A549 (cell line): ENCODE data around the gene FUT7. TPM values are rescaled to one million over a fixed set of nuclear protein-coding genes. Genes with fewer than 3 reads are reported as not detected.
A peak's percentile ranks its signal among the peaks of the same experiment; 100 is the strongest.

Experiments
- ATAC-seq, 2 experiments: fragments of 200-7000 bp in 1 of 2; fragments of >200 bp in 1 of 2; cut with Nextera tagmentation in 1 of 2; cut with Tn5 transposase in 1 of 2; 3 replicates each; pipeline versions ENCODE4 v1.8.0 to v1.9.1; 2018 to 2020; ENCODE audit warnings: mild to moderate bottlenecking in 1 of 2, moderate library complexity in 1 of 2
- CTCF ChIA-PET: fragments of 300-600 bp; sonication (Branson Sonifier 250); formaldehyde crosslinking; extraction: SDS; loops from one replicate; lab custom pipeline; 2021; ENCODE audit warnings: antibody characterized with exemption, inconsistent platforms; lab: Yijun Ruan, JAX
- POLR2A ChIA-PET: fragments of 350-600 bp; formaldehyde crosslinking; extraction: SDS; loops from one replicate; lab custom pipeline; 2021; ENCODE audit warnings: antibody characterized with exemption, inconsistent platforms; lab: Yijun Ruan, JAX
- DNase-seq, 2 experiments: peaks; one replicate each; pipeline versions ENCODE4 v3.0.0 to v3.0.0-alpha.2; 2011 to 2016; ENCODE audit warnings: low read depth in 1 of 2, low spot score in 1 of 2
- FAIRE-seq: peaks from 2 replicates; lab custom pipeline; 2011; peaks lifted over from hg19 to GRCh38; lab: Jason Lieb, UNC
- H3K27ac ChIP-seq, 2 experiments: fragments of >200 bp; sonication (Bioruptor Twin); formaldehyde crosslinking; 3 replicates each; pipeline ENCODE4 v1.5.1; 2016 to 2017
- H3K4me1 ChIP-seq: fragments of >200 bp; sonication (Bioruptor Twin); formaldehyde crosslinking; 3 replicates; pipeline ENCODE4 v1.6.1; 2016
- H3K4me2 ChIP-seq: fragments of >200 bp; sonication (Bioruptor Twin); formaldehyde crosslinking; 3 replicates; pipeline ENCODE4 v1.6.1; 2016
- H3K4me3 ChIP-seq: fragments of >200 bp; sonication (Bioruptor Twin); formaldehyde crosslinking; 3 replicates; pipeline ENCODE4 v1.5.1; 2016
- H3K9me3 ChIP-seq: fragments of >200 bp; sonication (Bioruptor Twin); formaldehyde crosslinking; 3 replicates; pipeline ENCODE4 v1.6.1; 2016
- CBX8 ChIP-seq: fragments of 200-600 bp; sonication (generic); IDR thresholded peaks from 2 replicates; pipeline ENCODE4 v1.6.1; 2016
- CHD2 ChIP-seq: fragments of 150-350 bp; IDR thresholded peaks from 2 replicates; pipeline ENCODE4 v1.6.1; 2014; ENCODE audit warnings: low read length; ENCODE audit not compliant: partially characterized antibody
- CTCF ChIP-seq: fragments of >200 bp; sonication (Bioruptor Twin); formaldehyde crosslinking; IDR thresholded peaks from 3 replicates; pipeline ENCODE4 v1.5.1; 2016
- ESRRA ChIP-seq: fragments of 150-350 bp; IDR thresholded peaks from 2 replicates; pipeline ENCODE4 v1.6.1; 2014; ENCODE audit warnings: mild to moderate bottlenecking, low read length, borderline replicate concordance
- HMGXB4 ChIP-seq: fragments of 250-450 bp; sonication (Bioruptor Pico); IDR thresholded peaks from 2 replicates; pipeline ENCODE4 v1.5.0; 2021; ENCODE audit warnings: mild to moderate bottlenecking, moderate library complexity, borderline replicate concordance
- HOXB13 ChIP-seq: fragments of 250-450 bp; sonication (Bioruptor Pico); IDR thresholded peaks from 2 replicates; pipeline ENCODE4 v1.5.0; 2020; ENCODE audit warnings: low read depth, mild to moderate bottlenecking, moderate library complexity
- JUN ChIP-seq, 2 experiments: fragments of >200 bp; sonication (Bioruptor Twin); formaldehyde crosslinking; IDR thresholded peaks; 2 replicates in 1 of 2; 3 replicates in 1 of 2; pipeline ENCODE4 v1.6.1; 2016 to 2017
- MAFK ChIP-seq: fragments of 450-650 bp; IDR thresholded peaks from 2 replicates; pipeline ENCODE4 v1.6.1; 2014; ENCODE audit not compliant: partially characterized antibody
- MAZ ChIP-seq: fragments of 150-350 bp; IDR thresholded peaks from 2 replicates; pipeline ENCODE4 v1.6.1; 2014; ENCODE audit warnings: antibody characterized with exemption, low read depth, low read length, borderline replicate concordance
- NR3C1 ChIP-seq: fragments of >200 bp; sonication (Bioruptor Twin); formaldehyde crosslinking; IDR thresholded peaks from 3 replicates; pipeline ENCODE4 v1.6.1; 2017
- PHF8 ChIP-seq: fragments of 200-600 bp; sonication (generic); IDR thresholded peaks from 2 replicates; pipeline ENCODE4 v1.6.1; 2016; ENCODE audit warnings: low read depth, mild to moderate bottlenecking, antibody characterized with exemption, moderate library complexity, borderline replicate concordance
- POLR2AphosphoS2 ChIP-seq: conservative IDR thresholded peaks from 2 replicates; pipeline ENCODE4 v1.6.1; 2012; ENCODE audit warnings: low read length, improper control_type of control experiment, inconsistent platforms
- RAD21 ChIP-seq, 2 experiments: fragments of >200 bp in 1 of 2; sonication (Bioruptor Twin) in 1 of 2; formaldehyde crosslinking in 1 of 2; IDR thresholded peaks in 1 of 2; conservative IDR thresholded peaks in 1 of 2; 2 replicates in 1 of 2; 3 replicates in 1 of 2; pipeline ENCODE4 v1.6.1; 2012 to 2018; ENCODE audit warnings: inconsistent platforms in 1 of 2
- SMC3 ChIP-seq: fragments of >200 bp; sonication (Bioruptor Twin); formaldehyde crosslinking; IDR thresholded peaks from 3 replicates; pipeline ENCODE4 v1.6.1; 2018; ENCODE audit warnings: inconsistent platforms
- USF2 ChIP-seq: fragments of 450-650 bp; IDR thresholded peaks from 2 replicates; pipeline ENCODE4 v1.6.1; 2014; ENCODE audit warnings: antibody characterized with exemption
- ZNF302 ChIP-seq: fragments of 250-450 bp; sonication (Bioruptor Pico); IDR thresholded peaks from 2 replicates; pipeline ENCODE4 v1.9.0; 2021; ENCODE audit warnings: inconsistent platforms, mild to moderate bottlenecking, moderate library complexity
- WGBS: methylation state at CpG from one replicate; pipeline ENCODE4 v1.1.6; 2017; ENCODE audit errors: missing lambda C conversion rate; 5-methylcytosine and 5-hydroxymethylcytosine counted together
- polyA plus RNA-seq, 4 experiments: library from polyadenylated mRNA; depleted of rRNA in 3 of 4; stranded (reverse); fragments of >200 nt; fragmentation: RNase III in 1 of 4; extraction: RNeasy Plus Mini Kit Qiagen cat#74134 plus additional on column Dnase treatment in 1 of 4; gene quantifications; 2 replicates in 3 of 4; 3 replicates in 1 of 4; pipeline ENCODE4 v1.2.3, GENCODE V29; 2011 to 2017
- TF ChIP-seq, protein P1 (sequence below): IDR thresholded peaks from 2 replicates; pipeline ENCODE4 v1.6.1; 2012
- TF ChIP-seq, protein P2 (sequence below): fragments of 150-350 bp; IDR thresholded peaks from 2 replicates; pipeline ENCODE4 v1.6.1; 2014; ENCODE audit warnings: low read depth, mild to moderate bottlenecking, low read length
- TF ChIP-seq, protein P3 (sequence below): IDR thresholded peaks from 2 replicates; pipeline ENCODE4 v1.6.1; 2012; ENCODE audit warnings: low read depth, borderline replicate concordance
- TF ChIP-seq, protein P4 (sequence below): fragments of 200-600 bp; sonication (generic); IDR thresholded peaks from 2 replicates; pipeline ENCODE4 v1.6.1; 2016; ENCODE audit warnings: antibody characterized with exemption, mild to moderate bottlenecking, moderate library complexity

FUT7 gene
- polyA plus RNA-seq, 2 of the 4 experiments (the other 2 are of a cell fraction) = not detected

DNA sequence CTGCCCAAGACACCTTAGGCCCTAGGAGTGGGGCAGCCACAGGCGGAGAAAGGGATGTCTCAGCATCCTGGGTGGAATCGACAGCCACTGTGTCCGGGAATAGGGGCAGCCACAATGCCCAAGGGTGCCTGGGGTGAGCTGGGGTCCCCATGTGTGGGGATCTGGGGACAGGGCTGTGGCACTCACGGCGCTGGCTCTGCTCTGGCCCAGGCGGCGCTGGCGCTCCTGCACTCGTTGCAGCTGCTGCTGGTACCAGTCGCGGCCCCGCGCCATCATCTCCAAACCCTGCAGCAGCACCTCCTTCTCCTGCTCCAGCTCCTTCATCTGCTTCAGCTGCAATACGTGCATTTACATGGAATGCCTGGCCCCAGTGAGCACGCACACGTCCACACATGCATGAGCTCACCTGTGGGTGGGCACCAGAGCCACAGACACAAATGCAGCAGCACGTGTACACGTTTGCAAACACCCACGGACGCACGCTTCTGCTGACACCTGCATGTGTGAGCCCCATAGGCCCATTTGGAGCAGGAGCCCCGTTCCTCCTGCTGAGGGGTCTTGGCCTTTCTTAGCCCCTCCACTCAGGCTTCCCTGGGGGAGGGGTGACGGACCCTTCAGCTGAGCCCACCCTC lies 33.6 kb upstream of the FUT7 start (continued):
- TF ChIP-seq USF2 (no peak), ZNF302 (CRISPR knock-in tag) (no peak), CHD2 (no peak), HOXB13 (CRISPR knock-in tag) (no peak), NR3C1 (no peak), POLR2AphosphoS2 (no peak), JUN (IDR thresholded peaks at IDR 0.05) (no peak)
- TF ChIP-seq, protein P1, sequence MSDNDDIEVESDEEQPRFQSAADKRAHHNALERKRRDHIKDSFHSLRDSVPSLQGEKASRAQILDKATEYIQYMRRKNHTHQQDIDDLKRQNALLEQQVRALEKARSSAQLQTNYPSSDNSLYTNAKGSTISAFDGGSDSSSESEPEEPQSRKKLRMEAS = no peak
- TF ChIP-seq, all 56 proteins: peak for 0

- TF ChIP-seq MAZ = no peak
- ATAC-seq (no peak), FAIRE-seq (no peak), DNase-seq (no peak)
- Histone ChIP-seq H3K9me3 (no peaks in the 10 kb centered on the region), H3K27ac (no peak overlapping the region), H3K4me2 (no peak overlapping the region), H3K4me3 (no peak overlapping the region), H3K4me1 (peaks cover 20% of the 10 kb centered on the region)
- CTCF ChIA-PET = interaction anchor here (0.5 to 19.2 kb wide), 19 partner anchors 8 to 307 kb away, joined by 3 to 656 read pairs (median 4); partner anchors contain the start of genes ABCA2, ENTPD2, FUT7 and LCN8
- WGBS = 88% methylated on average over 6 of the region's 12 CpGs
- POLR2A ChIA-PET = no interaction called here
These were observed 32.9 kb upstream of the FUT7 start for GRCh38 chr9:137064880-137065164.

DNA sequence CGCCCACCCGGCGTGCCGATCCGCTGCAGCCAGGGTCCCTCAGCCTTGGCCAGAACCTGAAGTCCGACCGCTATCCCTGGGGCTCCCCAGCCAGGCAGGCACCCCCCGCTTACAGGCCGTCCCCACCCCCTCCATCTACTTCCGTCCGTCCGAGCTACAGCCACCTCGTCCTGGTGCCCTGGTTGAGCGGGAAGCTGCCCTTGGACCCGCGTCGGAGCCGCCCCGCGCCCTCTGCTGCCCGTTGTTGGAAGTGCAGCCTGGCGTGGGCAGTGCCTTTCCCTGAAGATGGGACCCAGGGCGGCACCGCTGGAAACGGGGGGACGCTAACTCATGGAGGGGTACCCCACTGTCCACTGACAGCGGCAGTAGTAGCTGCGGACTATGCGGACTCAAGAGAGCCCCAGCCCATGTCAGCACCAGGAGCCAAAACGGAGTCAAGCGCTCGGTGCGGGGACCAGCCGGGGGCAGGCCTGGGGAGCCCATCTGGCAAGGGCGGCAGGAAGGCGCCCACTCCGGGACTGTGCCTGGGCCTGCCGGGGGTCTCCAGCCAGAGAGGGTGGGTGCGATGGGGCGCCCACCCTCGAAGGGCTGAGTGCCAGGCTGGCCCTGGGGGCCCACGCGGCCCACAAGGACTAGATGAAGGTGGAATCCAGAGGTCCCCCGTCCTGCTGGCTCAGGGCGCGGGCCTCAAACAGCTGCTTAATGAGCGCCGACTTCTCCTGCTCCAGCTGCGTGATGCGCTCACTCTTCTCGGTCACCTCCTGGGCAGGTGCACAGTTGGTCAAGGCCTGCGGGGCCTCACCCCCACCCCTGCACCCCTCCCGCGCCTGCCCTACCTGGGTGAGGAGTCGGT lies 32.4 kb upstream of the FUT7 start:
- WGBS = 75% methylated on average over 15 of the region's 55 CpGs
- H3K9me3 ChIP-seq = no peaks in the 10 kb centered on the region
- H3K4me1 ChIP-seq = peaks cover 15% of the 10 kb centered on the region
- DNase-seq (peak in 1 of 2 experiments; percentile 64), ATAC-seq (peak; percentile 67 to 78), FAIRE-seq (no peak)
- no peak overlapping the region for H3K4me3 ChIP-seq
- POLR2A ChIA-PET = interaction anchor here (1.2 kb wide), 1 partner anchor 17 kb away, joined by 3 read pairs; no protein-coding TSS in a partner anchor
- no peak overlapping the region for H3K4me2 ChIP-seq
- CTCF ChIA-PET = interaction anchor here (0.5 to 19.2 kb wide), 31 partner anchors 8 to 307 kb away, joined by 3 to 656 read pairs (median 4); partner anchors contain the start of genes ABCA2, ENTPD2, FUT7 and LCN8
- H3K27ac ChIP-seq = peak overlapping the region in 1 of 2 experiments; percentile 64; a peak in 4 of 6 replicates
- TF ChIP-seq POLR2AphosphoS2 (no peak), ESRRA (no peak), CTCF (peak; percentile 78), HMGXB4 (CRISPR knock-in tag) (no peak), PHF8 (no peak), CBX8 (no peak), RAD21 (conservative IDR thresholded peaks at IDR 0.05 in 1 of 2, IDR thresholded peaks at IDR 0.05 in 1 of 2) (peak; percentile 60 to 65), MAFK (no peak), SMC3 (peak; percentile 91)
- TF ChIP-seq, protein P2, sequence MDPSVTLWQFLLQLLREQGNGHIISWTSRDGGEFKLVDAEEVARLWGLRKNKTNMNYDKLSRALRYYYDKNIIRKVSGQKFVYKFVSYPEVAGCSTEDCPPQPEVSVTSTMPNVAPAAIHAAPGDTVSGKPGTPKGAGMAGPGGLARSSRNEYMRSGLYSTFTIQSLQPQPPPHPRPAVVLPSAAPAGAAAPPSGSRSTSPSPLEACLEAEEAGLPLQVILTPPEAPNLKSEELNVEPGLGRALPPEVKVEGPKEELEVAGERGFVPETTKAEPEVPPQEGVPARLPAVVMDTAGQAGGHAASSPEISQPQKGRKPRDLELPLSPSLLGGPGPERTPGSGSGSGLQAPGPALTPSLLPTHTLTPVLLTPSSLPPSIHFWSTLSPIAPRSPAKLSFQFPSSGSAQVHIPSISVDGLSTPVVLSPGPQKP = no peak
- TF ChIP-seq, protein P1 = peak; percentile 55; the same call in 1 of the 2 replicates
- TF ChIP-seq, protein P3, sequence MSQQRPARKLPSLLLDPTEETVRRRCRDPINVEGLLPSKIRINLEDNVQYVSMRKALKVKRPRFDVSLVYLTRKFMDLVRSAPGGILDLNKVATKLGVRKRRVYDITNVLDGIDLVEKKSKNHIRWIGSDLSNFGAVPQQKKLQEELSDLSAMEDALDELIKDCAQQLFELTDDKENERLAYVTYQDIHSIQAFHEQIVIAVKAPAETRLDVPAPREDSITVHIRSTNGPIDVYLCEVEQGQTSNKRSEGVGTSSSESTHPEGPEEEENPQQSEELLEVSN = peak; percentile 81
- TF ChIP-seq, protein P4, sequence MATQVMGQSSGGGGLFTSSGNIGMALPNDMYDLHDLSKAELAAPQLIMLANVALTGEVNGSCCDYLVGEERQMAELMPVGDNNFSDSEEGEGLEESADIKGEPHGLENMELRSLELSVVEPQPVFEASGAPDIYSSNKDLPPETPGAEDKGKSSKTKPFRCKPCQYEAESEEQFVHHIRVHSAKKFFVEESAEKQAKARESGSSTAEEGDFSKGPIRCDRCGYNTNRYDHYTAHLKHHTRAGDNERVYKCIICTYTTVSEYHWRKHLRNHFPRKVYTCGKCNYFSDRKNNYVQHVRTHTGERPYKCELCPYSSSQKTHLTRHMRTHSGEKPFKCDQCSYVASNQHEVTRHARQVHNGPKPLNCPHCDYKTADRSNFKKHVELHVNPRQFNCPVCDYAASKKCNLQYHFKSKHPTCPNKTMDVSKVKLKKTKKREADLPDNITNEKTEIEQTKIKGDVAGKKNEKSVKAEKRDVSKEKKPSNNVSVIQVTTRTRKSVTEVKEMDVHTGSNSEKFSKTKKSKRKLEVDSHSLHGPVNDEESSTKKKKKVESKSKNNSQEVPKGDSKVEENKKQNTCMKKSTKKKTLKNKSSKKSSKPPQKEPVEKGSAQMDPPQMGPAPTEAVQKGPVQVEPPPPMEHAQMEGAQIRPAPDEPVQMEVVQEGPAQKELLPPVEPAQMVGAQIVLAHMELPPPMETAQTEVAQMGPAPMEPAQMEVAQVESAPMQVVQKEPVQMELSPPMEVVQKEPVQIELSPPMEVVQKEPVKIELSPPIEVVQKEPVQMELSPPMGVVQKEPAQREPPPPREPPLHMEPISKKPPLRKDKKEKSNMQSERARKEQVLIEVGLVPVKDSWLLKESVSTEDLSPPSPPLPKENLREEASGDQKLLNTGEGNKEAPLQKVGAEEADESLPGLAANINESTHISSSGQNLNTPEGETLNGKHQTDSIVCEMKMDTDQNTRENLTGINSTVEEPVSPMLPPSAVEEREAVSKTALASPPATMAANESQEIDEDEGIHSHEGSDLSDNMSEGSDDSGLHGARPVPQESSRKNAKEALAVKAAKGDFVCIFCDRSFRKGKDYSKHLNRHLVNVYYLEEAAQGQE = no peak
